Transverse colon (tissue), 4 donors: Measurements from ENCODE around the gene FSTL5.

ENCODE experiments used
- EP300 ChIP-seq: sonication (generic); formaldehyde crosslinking; IDR thresholded peaks from one replicate; pipeline ENCODE4 v1.6.1; 2017; ENCODE audit warnings: antibody characterized with exemption, low read depth
- POLR2A ChIP-seq: fragments of 450-650 bp; IDR thresholded peaks from one replicate; pipeline ENCODE4 v1.6.1; 2016; ENCODE audit warnings: antibody characterized with exemption, mild to moderate bottlenecking, moderate library complexity
- POLR2AphosphoS5 ChIP-seq, 3 donors: sonication (generic); formaldehyde crosslinking; IDR thresholded peaks; one replicate each; pipeline ENCODE4 v1.6.1; 2016; ENCODE audit warnings: antibody characterized with exemption in 3 of 3
- TF ChIP-seq, protein P1 (sequence below), 5 experiments: fragments of 200-600 bp in 3 of 5; fragments of 450-650 bp in 2 of 5; sonication (generic) in 3 of 5; IDR thresholded peaks; 1 replicate in 2 of 5; 2 replicates in 3 of 5; pipeline ENCODE4 v1.5.1; 2016 to 2017; ENCODE audit warnings: antibody characterized with exemption in 5 of 5, inconsistent platforms in 3 of 5, mild to moderate bottlenecking in 2 of 5, moderate library complexity in 1 of 5

DNA sequence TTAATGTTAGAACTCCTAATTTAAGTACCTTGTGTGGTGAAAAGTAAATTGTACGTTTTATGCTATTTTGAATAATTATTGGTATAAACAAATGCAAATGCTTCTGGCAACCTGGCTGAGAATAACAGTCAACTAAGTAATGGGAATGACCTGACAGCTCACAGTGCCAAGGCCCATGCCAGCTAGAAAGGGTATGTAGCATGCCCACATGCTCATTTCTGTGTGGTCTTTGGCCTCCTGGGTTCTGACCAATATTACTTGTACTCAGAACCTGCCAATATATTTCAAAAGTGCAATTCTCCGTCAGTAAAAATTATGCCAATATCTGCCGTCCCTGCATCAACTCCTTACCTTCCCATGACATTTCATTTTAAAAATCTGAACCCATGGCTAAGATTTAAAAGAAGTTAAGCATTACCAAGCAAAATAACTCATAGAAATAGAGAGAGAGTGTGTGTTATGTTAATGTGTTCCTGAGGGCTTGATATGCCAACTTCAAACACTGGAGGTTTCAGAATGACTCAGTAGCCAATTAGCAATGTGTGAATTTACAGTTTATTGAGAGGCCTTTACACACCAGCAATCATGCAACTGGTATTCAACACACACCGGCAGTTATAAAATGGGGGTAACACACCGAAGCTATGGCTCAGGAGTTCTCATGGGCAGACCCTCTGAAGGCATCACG lies 820.8 kb downstream of the FSTL5 start:
- TF ChIP-seq, protein P1, sequence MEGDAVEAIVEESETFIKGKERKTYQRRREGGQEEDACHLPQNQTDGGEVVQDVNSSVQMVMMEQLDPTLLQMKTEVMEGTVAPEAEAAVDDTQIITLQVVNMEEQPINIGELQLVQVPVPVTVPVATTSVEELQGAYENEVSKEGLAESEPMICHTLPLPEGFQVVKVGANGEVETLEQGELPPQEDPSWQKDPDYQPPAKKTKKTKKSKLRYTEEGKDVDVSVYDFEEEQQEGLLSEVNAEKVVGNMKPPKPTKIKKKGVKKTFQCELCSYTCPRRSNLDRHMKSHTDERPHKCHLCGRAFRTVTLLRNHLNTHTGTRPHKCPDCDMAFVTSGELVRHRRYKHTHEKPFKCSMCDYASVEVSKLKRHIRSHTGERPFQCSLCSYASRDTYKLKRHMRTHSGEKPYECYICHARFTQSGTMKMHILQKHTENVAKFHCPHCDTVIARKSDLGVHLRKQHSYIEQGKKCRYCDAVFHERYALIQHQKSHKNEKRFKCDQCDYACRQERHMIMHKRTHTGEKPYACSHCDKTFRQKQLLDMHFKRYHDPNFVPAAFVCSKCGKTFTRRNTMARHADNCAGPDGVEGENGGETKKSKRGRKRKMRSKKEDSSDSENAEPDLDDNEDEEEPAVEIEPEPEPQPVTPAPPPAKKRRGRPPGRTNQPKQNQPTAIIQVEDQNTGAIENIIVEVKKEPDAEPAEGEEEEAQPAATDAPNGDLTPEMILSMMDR (IDR thresholded peaks at IDR 0.05) = no peak
- TF ChIP-seq POLR2A = no peak
- no peak for TF ChIP-seq EP300
- TF ChIP-seq POLR2AphosphoS5 (IDR thresholded peaks at IDR 0.05) = no peak
